Endothelial cell of umbilical vein (primary cell): ENCODE results near the gene ZBTB7C.

ENCODE experiments used
- JUN ChIP-seq: IDR thresholded peaks from 2 replicates; pipeline ENCODE4 v1.6.1; 2011; ENCODE audit warnings: borderline replicate concordance, low read depth; ENCODE audit not compliant: insufficient read length, insufficient read depth
- TF ChIP-seq, protein P1 (sequence below), 2 donors: IDR thresholded peaks; 1 replicate in 1 of 2; 2 replicates in 1 of 2; pipeline ENCODE4 v1.5.1; 2011; ENCODE audit warnings: low read length in 2 of 2, mild to moderate bottlenecking in 2 of 2, moderate library complexity in 2 of 2, control low read depth in 1 of 2, inconsistent platforms in 1 of 2, low read depth in 1 of 2; ENCODE audit not compliant: insufficient read depth in 1 of 2; ENCODE audit errors: extremely low read depth in 1 of 2

DNA sequence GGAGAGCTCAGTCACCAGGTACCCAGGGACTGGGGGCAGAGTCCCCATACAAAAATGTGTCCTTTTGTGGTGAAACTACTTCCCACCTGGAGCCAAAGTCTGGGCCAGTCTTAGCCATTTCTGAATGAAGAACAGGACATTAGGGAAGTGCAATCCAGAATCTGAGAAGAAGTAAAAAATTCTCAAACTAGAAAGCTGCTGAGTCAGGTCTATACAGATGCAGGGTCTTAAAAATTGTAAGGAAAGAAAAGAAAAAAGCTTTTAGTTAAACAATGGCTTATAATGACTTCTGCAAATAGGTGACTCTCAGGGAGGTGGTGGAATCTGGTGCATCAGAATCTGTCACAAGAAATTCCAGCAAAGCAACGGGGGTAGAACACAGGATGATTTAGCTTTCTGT, 13.5 kb downstream of the ZBTB7C start:
- TF ChIP-seq, protein P1, sequence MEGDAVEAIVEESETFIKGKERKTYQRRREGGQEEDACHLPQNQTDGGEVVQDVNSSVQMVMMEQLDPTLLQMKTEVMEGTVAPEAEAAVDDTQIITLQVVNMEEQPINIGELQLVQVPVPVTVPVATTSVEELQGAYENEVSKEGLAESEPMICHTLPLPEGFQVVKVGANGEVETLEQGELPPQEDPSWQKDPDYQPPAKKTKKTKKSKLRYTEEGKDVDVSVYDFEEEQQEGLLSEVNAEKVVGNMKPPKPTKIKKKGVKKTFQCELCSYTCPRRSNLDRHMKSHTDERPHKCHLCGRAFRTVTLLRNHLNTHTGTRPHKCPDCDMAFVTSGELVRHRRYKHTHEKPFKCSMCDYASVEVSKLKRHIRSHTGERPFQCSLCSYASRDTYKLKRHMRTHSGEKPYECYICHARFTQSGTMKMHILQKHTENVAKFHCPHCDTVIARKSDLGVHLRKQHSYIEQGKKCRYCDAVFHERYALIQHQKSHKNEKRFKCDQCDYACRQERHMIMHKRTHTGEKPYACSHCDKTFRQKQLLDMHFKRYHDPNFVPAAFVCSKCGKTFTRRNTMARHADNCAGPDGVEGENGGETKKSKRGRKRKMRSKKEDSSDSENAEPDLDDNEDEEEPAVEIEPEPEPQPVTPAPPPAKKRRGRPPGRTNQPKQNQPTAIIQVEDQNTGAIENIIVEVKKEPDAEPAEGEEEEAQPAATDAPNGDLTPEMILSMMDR (IDR thresholded peaks at IDR 0.05; ENCODE audit: extremely low read depth in 1 of 2, insufficient read depth in 1 of 2, low read depth in 1 of 2, low read length in 2 of 2): no peak
- TF ChIP-seq JUN: no peak
